NCI-H510A (cell line): ENCODE measurements around the gene MRPL20.
"Not testable (repeated sequence)": the region's sequence is repeated elsewhere in the genome, so short reads cannot be mapped to it uniquely, and the experiment has no call there.

ENCODE experiments used
- DNase-seq: peaks from one replicate; lab custom pipeline; 2025; lab: John Stamatoyannopoulos, UW

Gene MRPL20

DNA sequence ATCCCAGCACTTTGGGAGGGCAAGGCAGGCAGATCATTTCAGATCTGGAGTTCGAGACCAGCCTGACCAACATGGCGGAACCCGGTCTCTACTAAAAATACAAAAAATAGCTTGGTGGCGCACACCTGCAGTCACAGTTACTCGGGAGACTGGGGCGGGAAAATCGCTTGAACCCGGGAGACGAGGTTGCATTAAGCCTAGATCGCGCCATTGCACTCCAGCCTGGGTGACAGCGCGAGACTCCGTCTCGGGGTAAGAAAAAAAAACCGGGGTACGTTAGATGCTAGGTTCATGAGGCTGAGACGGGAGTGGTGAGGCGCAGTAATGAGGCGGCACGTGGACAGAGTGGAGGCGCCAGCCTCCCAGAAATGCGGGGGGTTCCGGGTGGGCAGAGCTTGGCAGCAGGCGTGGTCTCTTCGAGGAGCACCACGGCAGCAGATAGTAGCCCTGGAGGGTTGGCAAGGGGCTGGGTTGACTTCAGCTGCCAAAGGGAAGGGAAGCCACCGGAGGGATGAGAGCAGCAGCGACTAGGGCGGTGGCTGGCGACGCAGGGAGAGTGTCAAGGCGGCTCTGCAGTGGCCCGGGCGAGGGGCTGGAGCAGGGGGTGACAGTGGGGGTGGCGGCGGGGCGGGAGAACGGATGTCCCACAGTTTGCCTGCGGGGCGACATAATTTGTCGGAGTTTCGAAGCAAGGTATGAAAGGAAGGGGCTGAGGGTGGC is 832 bp downstream of the MRPL20 start:
- DNase-seq = no peak

DNA sequence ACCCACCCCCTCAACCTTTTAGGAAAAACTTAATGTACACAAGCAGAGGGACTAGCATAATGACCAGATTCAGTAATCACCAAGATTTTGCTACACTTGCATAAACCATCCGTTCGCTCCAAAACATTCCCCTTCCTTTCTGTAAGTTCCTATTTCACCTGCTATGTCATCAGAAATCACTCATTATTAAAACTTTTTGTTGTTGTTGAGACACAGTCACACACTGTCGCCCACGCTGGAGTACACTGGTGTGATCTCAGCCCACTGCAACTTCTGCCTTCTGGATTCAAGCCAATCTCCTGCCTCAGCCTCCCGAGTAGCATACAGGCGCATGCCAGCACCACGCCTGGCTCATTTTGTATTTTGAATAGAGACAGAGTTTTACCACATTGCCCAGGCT is 3.4 kb downstream of the MRPL20 start:
- no peak for DNase-seq

DNA sequence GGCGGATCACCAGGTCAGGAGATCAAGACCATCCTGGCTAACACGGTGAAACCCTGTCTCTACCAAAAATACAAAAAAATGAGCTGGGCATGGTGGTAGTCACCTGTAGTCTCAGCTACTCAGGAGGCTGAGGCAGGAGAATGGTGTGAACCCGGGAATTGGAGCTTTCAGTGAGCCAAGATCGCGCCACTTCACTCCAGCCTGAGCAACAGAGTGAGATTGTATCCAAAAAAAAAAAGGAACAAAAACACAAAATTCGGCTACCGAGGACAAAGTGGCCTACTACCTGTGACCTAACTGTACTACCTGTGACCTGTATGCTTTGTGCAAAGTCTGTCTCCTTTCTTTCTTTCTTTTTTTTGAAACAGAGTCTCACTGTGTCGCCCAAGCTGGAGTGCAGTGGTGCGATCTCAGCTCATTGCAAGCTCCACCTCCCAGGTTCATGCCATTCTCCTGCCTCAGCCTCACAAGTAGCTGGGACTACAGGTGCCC is 4.1 kb downstream of the MRPL20 start:
- DNase-seq = not testable (repeated sequence)

DNA sequence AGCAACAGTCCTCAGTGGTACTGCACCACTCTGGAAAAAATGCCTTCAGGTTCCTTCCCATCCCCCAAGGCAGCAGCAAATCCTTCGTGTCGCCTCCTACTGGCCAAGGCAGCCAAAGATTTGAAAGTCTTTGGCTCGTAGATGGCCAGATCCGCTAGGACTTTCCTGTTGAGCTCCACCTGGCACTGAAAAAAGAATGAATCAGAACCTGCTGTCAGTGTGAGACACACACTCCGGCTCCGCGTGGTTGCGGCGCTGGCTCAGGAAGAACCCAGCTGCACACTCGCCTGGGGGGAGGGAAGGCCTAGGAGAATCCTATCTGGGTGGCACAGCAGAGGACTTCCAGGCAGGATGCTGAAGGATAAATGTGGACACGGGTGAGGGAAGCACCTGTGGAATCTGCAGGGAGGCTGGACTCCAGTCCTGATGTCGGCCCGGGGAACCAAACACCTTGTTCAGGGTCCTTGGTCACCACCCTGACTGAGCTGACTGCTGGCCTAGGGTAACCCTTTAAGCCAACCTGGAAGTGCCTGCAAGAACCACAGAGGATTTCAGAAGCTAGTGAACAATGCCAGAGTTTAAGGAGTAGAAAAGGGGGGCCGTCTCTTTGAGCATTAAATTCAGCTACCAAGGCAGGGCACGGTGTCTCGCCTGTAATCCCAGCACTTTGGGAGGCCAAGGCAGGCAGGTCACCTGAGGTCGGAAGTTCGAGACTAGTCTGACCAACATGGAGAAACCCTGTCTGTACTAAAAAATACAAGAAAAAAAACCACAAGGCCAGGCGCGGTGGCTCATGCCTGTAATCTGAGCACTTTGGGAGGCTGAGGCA is 4.8 kb downstream of the MRPL20 start:
- peak; percentile 81 for DNase-seq

DNA sequence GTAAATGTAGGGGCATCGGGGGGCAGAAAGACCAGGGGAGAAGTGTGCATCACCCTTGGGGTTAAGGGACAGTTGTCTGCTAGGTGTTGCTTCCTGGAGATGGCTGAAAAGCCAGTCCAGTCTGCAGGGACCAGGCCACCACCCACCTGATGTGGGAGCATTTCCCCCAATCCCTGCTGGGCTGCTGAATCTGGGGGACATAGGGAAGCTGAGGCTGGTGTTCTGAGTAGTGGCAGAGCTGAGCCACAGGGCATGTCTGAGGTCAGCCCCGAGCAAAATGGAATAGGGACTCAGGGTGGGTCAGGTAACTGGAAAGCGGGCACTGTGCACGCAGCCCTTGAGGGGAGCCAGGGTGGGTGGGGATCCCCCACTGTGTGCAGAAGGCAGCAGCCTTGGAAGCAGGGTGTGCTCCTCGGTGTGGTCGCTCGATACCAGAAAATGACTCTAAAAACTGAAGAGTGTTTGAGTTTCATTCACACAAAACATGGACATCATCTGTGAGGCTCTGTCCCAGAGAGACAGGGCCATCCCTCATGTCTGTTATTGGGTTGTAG is 5.6 kb downstream of the MRPL20 start:
- DNase-seq = no peak

DNA sequence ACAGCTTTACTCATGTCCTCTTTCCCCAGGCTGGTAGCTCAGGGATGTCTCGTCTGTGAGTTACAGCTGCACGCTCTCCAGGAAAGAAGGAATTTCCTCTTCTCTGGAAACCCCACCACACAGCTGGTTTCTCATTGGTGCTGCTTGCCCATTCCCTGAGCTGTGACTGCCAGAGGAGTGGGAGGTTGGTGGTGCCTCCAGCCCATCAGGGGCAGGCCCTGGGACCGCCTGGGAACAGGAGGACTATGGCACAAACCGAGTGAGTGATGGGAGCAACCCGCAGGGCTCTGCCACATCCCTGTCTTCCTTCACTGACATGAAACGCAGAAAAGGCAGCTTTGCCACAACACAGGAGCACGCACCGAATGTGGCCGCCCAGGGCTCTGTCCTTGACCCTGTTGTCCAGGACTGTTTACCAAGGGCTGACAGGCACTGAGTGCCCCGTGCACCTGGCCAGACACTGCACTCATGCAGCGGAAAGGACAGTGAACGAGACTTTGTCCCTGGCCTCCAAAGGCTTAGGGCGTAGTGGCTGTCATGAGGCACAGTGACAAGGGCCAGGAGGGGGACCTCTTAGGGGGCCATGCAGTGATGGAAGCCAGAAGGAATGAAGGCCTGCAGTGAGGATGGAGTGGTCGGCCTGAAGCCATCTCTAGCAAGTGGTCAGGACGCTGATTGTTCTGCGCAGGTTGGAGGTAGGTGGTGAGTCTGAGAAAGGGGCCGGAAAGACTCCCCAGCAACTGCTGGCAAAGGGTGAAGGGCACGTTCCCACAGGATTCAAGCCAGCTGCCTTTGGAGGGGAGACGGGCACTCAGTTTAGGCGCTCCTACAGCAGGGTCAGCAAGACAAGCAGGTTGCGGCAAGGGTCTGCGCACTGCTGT is 6.3 kb downstream of the MRPL20 start:
- DNase-seq = no peak

DNA sequence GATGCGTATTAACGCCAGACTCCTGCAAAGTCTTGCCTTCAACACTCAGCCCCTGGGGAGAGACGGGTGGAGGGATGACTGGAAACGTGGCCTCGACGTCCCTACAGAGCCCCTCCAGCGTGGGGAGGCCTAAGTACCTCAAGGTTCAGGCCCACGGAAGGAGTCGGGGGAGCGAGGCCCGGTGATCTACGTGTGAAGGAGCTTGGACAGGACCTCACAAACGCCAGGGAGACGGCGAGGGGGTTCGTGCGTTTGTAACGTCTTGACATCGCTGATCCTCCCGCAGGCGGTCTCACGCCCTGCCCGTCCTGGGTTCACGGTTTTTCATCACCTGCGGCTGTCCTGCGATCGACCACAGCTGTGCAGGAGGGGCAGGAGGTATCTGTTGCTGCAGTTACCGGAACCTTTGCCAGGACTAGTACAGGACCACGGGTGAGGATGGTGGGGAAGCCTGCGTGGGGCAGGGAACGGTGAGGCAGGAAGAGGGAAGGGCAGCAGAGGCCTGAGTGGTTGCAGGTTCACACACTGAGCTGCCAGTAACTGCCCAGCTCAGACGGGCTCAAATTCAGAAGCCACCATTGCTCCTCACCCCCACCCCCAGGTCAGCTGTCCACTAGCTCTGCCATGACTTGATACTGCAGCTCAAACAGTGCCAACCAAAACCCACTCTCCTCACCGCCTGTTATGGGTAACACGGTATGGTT is 7.1 kb downstream of the MRPL20 start:
- DNase-seq = no peak

DNA sequence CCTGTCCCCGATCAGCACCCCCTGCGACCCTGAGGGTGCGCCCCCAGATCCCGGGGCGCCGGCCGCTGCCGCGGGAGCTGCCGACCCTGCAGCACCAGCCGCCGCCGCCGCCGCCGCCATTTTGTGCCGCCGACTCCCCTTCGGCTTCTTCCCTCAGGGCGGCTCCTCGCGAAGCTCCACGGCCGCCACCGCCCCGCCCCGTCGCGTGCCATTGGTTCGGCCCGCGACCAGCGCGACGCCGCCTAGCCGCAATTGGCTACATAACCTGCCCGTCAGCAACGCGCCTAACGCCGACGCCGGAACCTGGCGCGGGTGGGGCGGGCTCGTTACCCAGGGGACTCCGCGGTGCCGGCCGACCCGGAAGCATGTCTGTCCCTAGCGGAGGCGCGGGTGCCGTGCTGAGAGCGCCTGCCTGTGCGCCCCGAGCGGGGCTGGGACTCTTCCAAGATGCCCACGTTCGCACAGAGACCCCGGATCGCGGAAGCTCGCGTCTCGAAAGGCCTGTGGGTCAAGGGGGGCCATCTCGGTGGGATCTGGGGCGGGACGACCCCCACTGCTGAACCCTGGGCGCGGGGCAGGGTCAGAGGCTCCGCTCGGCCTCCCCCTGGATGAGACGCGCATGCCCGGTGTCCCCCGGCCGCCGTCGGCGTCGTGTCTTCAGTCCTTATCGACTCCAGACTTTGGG is 7.8 kb downstream of the MRPL20 start, which contains the start of gene CCNL2:
CCNL2 (minus strand) TSS at position 149 of the 685 bp plus-strand sequence; CDS start at position 120, 29 bp downstream.
- DNase-seq = peak; percentile 100

DNA sequence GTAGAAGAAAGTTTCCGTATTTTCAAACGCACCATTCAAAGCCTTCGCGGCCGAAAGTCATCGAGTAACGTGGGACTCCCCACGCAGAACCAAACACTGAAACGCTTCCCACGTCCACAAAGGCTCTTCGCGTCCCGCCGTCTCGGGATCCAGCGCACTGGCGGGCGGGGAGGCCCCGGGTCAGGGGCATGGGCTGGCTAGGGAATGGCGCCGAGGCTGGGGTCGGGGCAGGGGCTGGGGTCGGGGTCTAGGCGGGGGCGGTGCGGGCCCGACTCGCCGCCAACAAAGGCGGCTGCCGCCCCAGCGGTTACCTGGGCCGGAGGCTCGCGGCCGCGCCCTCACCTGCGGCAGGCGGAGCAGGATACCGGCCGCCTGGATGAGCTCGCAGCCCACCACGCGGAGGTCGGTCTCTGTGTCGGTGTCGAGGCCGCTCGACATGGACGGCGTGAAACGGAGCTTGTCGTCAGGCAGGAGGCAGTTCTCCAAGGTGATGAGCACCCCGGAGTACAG is 8.4 kb downstream of the MRPL20 start:
- peak; percentile 41 for DNase-seq

DNA sequence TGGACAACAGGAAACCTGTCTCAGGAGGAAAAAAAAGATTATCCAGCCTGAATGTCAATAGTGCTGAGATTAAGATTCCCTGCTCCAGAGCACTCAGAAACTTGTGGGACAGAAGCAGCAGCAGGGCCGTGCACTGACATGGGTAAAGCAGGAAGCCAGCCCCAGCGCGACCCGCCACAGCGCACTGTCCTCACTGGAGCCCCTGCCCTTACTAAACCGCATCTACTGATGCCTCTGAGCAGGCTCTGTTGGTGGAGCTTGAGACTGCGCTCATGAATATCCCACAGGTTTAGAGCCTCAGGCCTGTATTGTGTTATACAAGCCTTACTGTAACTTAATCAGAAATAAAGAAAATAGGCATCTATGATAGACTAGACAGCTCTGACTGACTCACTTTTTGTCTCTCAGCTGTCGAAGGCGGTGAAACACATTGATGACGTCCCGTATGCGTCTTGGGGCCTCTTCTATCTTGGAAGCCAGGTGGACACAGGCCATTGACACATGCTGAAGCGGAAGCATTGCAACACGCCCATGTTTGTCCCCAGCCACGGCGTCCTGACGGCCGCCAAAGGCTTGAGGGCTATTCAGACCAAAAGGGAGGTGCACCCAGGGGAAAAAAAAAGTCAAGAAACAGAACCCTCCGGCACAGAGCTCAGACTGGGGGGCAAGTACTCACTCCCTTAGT is 9.1 kb downstream of the MRPL20 start:
- peak; percentile 31 for DNase-seq

DNA sequence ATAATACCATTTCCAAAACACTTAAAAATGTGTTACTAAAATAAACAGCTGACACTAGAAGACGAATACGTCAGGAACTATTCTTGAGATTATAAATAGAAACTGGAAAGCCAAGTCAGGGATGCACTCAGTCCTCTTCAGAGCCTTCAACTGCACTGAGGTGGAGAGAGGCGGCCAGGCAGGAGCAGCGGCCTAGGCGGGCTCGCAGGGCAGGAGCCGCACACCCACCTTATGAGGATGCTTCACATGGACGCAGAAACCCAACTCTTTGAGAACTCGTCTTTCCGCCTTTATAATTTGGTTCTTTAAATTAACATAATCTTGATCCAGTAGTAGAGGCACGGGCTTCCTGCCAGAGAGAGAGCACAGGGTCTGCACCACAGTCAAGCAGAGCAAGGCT is 11.9 kb downstream of the MRPL20 start:
- no peak for DNase-seq

DNA sequence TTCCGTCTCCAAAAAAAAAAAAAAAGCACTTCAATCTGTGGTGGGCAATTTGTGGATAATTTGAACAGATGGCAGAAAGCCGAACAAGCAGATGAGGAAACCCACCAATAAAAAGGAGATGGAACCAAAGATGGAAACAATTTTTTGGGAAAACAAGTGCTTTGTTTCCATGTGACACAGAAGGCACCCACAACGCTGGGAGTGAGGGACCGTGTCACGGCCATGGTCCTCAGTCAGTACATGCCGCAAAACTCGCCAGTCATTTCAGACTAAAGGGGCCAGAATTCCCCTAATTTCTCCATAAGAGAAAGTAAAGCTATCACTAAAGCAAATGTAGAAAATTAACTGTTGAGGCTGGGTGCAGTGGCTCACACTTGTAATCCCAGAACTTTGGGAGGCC is 13.0 kb downstream of the MRPL20 start:
- DNase-seq = no peak

DNA sequence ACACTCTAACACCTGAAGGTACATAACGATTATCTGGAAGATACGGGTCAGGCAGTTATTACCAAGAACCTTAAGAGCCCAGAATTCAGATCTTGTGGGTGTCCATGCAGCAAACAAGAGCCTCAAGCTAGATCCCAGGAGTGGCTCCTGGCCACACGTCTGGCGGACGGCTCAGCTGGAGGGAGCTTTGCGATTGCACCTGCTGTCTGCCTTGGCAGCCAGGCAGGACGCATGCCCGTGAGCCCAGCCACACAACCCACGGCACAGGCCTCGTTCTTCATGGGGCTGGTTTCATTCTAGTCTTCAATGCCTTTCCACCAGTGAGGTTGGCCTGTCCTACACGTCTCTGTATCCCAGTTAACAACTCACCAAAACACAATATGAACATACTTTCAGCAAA is 13.7 kb downstream of the MRPL20 start:
- DNase-seq = no peak

DNA sequence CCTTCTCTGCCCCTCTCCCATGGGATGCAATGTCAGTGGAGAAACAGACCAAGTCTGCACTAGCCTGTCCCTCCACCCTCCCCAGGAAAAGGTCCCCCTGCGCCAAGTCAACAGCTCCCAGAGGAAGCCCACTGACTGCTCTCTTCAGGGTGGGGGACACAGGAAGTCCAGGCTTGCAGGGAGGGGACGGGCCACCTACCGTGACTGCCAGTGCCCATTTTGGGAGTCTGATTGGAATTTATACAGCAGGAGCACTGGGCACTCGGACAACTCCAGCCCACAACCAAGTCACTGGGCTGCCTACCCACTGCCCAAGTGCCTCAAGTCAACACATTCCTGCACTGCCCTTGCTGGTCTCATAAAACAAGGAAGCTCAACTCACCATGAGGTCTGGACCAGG is 14.1 kb downstream of the MRPL20 start:
- no peak for DNase-seq

DNA sequence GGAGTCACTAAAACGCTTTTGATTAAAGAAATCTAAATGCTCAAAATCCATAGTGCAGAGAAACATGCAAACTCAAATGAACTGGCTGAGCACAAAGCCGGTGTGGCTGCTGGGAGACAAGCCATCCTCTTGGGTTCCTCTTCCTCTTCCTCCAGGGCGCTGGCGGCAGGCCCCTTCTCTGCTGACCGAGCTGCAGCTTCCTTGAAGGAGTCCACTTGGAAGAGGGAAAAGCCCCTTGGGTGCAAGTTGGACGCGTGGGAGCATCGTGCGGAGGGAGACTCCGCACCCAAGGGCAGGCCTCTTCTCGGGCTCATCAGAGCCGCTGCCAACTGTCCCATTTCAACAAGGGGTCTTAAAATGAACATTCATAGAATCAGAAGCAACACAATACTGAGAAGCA is 15.9 kb downstream of the MRPL20 start:
- no peak for DNase-seq

DNA sequence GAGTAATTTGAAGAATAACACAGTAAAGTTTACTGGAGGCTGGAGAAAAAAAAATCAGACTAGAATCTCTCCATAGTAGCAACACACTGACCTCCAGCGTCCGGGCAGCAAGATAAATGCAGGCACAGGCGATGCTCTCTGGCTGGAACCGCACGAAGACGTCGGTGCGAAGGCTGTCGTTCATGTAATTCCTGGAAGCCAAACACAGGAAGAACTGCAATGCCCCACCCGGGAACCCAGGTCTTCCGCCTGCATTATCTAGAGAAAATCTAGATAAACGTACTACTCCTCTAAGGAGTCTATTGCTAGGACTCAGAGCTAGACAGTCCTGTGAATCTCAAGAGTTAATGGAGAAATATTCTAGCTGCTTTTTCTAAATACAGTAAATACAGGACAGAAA is 16.4 kb downstream of the MRPL20 start:
- DNase-seq = no peak

DNA sequence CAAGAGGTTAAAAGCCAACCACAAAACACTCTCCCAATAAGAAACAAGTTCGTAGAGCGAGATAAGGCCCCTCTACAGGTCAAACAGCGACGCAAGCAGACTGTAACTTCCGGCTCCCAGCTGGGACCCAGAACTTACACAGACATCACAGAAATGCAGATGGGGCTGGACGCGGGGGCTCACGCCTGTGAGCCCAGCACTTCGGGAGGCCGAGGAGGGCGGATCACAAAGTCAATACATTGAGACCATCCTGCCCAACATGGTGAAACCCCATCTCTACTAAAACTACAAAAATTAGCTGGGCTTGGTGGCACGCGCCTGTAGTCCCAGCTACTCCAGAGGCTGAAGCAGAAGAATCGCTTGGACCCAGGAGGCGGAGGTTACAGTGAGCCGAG is 19.0 kb downstream of the MRPL20 start:
- no peak for DNase-seq

DNA sequence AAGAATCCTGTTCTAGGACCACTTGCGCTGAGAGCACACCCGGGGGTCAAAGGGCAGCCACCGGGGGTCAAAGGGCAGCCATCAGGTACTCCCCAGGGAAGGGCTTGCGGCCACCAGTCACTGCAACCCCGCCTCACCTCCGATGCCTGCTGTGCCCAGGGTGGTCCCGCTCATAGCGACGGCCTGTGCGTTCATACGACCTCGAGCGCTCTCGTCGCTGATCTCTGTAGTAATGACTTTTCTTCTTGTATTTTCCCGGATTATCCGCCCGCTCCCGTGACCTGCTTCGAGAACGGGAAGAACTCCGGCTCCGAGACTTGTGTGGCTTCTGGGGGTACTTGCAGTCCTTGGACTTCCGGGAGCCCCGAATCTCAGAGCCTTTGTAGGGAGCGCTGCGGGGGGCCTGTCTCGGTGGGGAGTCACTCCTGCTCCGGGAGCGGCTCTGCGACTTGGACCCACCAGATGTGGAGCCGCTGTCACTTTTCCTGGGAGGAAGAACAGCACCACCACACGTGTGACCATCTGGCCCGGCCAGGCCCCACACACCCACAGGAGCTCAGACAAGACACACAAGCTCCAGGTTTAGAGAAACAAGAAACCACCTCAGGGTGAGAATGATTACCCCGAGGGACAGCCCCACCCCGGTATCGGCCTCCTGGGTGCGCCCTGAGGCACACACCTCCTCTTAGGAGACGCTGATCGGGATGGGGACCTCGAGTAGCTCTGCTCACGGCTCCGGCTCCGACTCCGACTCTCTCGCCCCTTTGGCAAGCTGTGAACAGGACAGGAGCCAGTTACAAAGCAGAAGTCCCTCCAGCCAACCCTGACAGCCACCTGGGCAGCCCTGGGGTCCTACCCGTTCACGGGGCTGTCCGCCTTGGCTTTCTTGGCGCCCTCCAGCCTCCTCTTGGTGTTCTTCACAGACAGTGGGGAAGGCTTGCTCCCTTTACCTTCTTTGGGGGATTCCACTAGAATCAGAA is 19.7 kb downstream of the MRPL20 start:
- no peak for DNase-seq

DNA sequence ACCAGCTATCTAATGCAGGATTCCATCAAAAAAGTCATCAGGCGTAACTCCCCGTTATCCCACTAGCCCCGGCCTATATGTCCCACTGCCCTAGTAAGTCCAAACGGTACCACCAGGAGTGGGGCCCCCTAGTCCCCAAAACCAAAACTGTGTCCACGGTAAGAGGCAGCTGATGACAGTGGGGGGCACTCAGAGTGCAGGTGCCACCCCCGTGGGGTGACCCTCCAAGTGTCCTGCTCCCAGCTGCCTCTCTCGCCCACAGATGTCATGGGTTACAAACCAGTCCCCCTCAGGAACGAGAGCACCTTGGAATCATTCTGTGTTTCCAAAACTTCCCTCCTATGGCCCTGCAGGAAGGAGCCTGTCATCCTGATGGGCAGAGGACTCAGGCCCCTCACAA is 21.2 kb downstream of the MRPL20 start:
- DNase-seq = no peak
